Choroid plexus epithelial cell (primary cell): ENCODE results near the gene HRAS.

ENCODE experiments used
- DNase-seq: peaks from one replicate; pipeline ENCODE4 v3.0.0-alpha.2; 2010; ENCODE audit warnings: low read depth
- H3K4me3 ChIP-seq: 2 replicates; pipeline ENCODE4 v1.5.1; 2011; ENCODE audit warnings: low read depth, mild to moderate bottlenecking, control low read depth, low read length, moderate library complexity
- TF ChIP-seq, protein P1 (sequence below): conservative IDR thresholded peaks from 2 replicates; pipeline ENCODE4 v1.5.1; 2011; ENCODE audit warnings: low read depth, mild to moderate bottlenecking, control low read depth, inconsistent platforms, low read length, moderate library complexity

Gene HRAS

DNA sequence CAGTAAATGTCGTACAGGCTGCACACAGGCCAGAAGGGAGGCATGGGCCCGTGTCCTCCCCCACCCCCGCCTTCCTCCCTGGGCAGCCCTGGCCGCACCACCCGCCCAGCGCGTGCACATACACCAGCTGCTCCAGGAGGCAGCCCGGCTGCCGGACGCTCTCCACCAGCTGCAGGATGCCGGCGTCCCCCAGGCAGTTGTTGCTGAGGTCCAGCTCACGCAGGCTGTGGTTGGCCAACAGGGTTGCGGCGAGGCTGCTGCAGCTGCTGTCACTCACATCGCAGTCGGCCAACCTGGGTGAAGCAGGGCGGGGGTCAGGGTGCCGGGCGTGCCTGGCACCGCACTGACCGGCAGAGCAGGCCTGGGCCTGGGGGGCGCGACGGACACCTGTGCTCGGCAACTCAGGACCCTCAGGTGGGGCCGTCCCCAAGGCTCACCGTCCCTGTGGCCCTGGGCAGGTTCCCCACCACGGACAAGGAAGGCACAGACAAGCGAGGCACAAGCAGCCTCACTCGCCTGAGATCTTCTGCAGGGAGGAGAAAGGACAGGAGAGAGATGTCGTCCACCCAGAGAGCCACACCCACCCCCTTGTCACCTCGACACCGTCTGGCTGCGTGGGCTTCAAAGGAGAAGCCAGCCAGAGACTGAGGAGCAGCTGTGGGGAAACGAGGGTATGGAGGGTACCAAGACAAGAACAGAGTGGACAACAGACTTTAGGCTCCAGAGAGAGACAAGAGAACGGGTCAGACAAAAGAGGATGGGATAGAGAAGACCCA is 40.4 kb downstream of the HRAS start:
- DNase-seq, result no peak
- H3K4me3 ChIP-seq, result no peak overlapping the region
- TF ChIP-seq, protein P1, sequence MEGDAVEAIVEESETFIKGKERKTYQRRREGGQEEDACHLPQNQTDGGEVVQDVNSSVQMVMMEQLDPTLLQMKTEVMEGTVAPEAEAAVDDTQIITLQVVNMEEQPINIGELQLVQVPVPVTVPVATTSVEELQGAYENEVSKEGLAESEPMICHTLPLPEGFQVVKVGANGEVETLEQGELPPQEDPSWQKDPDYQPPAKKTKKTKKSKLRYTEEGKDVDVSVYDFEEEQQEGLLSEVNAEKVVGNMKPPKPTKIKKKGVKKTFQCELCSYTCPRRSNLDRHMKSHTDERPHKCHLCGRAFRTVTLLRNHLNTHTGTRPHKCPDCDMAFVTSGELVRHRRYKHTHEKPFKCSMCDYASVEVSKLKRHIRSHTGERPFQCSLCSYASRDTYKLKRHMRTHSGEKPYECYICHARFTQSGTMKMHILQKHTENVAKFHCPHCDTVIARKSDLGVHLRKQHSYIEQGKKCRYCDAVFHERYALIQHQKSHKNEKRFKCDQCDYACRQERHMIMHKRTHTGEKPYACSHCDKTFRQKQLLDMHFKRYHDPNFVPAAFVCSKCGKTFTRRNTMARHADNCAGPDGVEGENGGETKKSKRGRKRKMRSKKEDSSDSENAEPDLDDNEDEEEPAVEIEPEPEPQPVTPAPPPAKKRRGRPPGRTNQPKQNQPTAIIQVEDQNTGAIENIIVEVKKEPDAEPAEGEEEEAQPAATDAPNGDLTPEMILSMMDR, result no peak

GRCh38 chr11:492427-493226 is 42.7 kb downstream of the HRAS start:
- H3K4me3 ChIP-seq, result no peak overlapping the region
- DNase-seq, result no peak
- TF ChIP-seq, protein P1, result no peak

DNA sequence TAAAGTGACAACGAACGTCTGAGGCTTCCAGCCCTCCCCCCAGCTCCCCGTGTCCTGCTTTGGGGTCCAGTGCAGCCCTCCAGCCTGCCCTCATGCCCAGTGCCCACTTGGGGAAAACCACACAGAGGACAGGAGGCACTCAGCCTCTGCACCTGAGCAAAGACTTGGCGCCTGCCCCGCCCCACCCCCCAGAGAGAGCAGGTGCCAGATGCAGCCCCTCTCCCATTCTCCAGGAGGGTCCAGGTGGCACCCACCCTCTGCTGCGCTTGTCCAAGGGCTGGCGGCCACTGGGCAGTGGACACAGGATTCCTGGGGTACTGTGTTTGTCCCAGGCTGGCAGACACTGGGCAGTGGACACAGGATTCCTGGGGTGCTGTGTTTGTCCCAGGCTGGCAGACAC is 44.0 kb downstream of the HRAS start:
- TF ChIP-seq, protein P1, result no peak
- H3K4me3 ChIP-seq, result no peak overlapping the region
- no peak for DNase-seq

DNA sequence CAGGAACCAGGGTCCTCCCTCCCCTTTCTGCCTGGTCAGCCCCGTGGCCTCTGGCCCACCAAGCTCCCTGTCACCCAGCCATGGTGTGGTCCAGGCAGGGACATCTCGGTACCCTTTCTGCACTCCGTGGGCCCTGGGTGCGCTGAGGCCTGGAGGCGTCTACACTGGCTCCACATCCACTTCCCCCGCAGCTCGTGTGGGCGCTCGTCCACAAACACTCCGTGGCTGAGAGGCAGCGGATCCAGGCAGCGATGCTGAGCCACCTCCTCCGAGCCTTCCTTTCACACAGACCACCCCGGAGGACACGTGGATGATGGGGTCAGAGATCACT is 44.5 kb downstream of the HRAS start:
- TF ChIP-seq, protein P1, result no peak
- H3K4me3 ChIP-seq, result no peak overlapping the region
- DNase-seq, result no peak

DNA sequence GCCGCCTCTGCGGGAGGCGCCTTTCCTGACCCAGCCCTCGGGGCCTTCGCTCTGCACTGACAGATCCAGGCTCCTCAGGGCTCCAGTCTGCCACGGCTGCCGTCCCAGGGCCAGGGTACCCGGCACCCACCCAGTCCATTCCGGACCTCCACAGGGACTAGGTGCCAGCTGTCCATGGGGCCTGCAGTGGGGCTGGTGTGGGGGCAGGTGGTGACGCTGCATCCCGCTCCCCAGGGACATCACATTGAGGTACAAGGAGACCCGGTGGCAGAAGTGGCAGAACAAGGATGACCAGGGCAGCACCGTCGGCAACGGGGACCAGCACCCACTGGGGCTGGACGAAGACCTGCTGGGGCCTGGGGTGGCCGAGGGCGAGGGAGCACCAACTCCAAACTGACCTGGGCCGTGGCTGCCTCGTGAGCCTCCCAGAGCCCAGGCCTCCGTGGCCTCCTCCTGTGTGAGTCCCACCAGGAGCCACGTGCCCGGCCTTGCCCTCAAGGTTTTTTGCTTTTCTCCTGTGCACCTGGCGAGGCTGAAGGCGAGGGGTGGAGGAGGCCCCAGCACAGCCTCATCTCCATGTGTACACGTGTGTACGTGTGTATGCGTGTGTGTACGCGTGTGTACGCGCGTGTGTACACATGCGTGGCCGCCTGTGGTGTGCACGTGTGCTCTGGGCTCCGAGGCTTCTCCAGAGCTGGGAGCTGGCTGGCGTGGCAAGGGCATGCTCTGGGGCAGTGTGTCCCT is 45.0 kb downstream of the HRAS start:
- H3K4me3 ChIP-seq, result no peak overlapping the region
- TF ChIP-seq, protein P1, result no peak
- DNase-seq, result no peak

DNA sequence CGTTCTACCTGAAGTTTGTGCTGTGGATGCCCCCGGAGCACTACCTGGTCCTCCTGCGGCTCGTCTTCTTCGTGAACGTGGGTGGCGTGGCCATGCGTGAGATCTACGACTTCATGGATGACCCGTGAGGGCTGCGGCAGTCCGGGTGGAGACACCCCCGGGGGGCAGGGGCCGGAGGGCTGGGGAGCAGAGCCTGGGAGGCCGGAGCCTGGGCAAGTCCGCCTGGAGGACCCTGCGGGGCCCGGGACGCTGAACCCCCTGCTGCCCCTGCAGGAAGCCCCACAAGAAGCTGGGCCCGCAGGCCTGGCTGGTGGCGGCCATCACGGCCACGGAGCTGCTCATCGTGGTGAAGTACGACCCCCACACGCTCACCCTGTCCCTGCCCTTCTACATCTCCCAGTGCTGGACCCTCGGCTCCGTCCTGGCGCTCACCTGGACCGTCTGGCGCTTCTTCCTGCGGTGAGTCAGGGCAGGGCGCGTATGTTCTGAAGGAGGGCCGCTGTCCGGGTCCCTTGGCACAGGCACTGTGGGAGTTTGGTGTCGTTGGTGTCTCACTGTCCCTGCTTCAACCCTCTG is 45.7 kb downstream of the HRAS start:
- H3K4me3 ChIP-seq, result no peak overlapping the region
- TF ChIP-seq, protein P1, result no peak
- DNase-seq, result no peak
